Ishikawa (cell line): ENCODE measurements around the gene MRPS6.

ENCODE experiments used
- CEBPB ChIP-seq: IDR thresholded peaks from 2 replicates; pipeline ENCODE4 v1.6.1; 2012
- CREB1 ChIP-seq: IDR thresholded peaks from 2 replicates; pipeline ENCODE4 v1.6.1; 2012; ENCODE audit warnings: low read depth
- EGR1 ChIP-seq: IDR thresholded peaks from 2 replicates; pipeline ENCODE4 v1.6.1; 2012
- EP300 ChIP-seq: IDR thresholded peaks from 2 replicates; pipeline ENCODE4 v1.6.1; 2012; ENCODE audit warnings: borderline replicate concordance
- FOXM1 ChIP-seq: IDR thresholded peaks from 2 replicates; pipeline ENCODE4 v1.6.1; 2012; ENCODE audit warnings: low read depth, borderline replicate concordance
- NFIC ChIP-seq: IDR thresholded peaks from 2 replicates; pipeline ENCODE4 v1.6.1; 2012
- RAD21 ChIP-seq: IDR thresholded peaks from 2 replicates; pipeline ENCODE4 v1.6.1; 2012; ENCODE audit warnings: low read depth
- TAF1 ChIP-seq: IDR thresholded peaks from 2 replicates; pipeline ENCODE4 v1.6.1; 2012; ENCODE audit warnings: low read depth, mild to moderate bottlenecking
- TCF12 ChIP-seq: IDR thresholded peaks from 2 replicates; pipeline ENCODE4 v1.6.1; 2012; ENCODE audit warnings: low read depth
- TEAD4 ChIP-seq: IDR thresholded peaks from 2 replicates; pipeline ENCODE4 v1.6.1; 2012
- YY1 ChIP-seq: IDR thresholded peaks from 2 replicates; pipeline ENCODE4 v1.6.1; 2012; ENCODE audit warnings: low read depth
- ZBTB7A ChIP-seq: IDR thresholded peaks from 2 replicates; pipeline ENCODE4 v1.6.1; 2012; ENCODE audit warnings: low read depth
- TF ChIP-seq, protein P1 (sequence below): IDR thresholded peaks from 2 replicates; pipeline ENCODE4 v1.6.1; 2012
- TF ChIP-seq, protein P2 (sequence below): IDR thresholded peaks from 2 replicates; pipeline ENCODE4 v1.6.1; 2012
- TF ChIP-seq, protein P3 (sequence below): IDR thresholded peaks from 2 replicates; pipeline ENCODE4 v1.6.1; 2012; ENCODE audit warnings: low read depth, mild to moderate bottlenecking

MRPS6 gene

DNA sequence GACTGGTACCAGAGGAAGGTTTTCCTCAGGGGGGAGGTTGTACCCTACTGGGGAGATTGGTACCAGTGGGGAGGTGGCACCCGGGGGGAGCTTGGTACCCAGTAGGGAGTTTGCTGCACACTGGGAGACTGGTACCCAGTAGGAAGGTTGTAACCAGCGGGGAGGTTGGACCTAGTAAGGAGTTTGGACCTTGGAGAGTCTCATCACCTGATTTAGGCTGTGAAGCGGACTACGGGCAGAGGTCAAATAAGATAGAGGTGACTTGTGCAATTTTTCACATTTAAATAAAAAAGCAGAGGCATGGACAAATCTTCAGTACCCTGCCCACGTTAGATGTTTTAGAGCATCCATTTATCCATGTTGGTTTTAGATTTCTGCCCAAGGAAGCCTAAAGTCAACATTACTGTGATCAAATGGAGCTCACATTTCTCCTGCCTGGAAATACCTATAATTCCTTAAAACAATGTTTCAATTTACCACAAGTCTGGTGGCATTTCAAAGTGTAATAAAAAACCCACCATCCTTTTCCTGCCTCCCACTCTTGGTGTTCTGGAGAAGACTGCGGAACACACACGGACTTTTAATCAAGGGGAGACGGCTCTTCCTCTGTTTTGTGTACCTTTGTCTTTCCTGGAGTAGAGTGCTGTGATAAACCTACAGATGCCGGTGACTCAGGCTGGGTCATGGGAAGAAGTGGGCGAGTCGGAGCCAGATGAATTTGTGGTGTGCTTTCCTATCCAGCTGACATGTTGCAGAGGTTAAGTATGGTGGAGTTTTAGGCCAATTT, 36.2 kb upstream of the MRPS6 start:
- TF ChIP-seq CREB1 (no peak), TAF1 (no peak), ZBTB7A (no peak), EGR1 (no peak), FOXM1 (no peak), NFIC (no peak), TEAD4 (no peak), EP300 (no peak), RAD21 (no peak), YY1 (no peak), CEBPB (no peak)
- TF ChIP-seq, protein P1, sequence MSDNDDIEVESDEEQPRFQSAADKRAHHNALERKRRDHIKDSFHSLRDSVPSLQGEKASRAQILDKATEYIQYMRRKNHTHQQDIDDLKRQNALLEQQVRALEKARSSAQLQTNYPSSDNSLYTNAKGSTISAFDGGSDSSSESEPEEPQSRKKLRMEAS = no peak
- TF ChIP-seq, protein P2, sequence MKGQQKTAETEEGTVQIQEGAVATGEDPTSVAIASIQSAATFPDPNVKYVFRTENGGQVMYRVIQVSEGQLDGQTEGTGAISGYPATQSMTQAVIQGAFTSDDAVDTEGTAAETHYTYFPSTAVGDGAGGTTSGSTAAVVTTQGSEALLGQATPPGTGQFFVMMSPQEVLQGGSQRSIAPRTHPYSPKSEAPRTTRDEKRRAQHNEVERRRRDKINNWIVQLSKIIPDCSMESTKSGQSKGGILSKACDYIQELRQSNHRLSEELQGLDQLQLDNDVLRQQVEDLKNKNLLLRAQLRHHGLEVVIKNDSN = no peak
- TF ChIP-seq, protein P3, sequence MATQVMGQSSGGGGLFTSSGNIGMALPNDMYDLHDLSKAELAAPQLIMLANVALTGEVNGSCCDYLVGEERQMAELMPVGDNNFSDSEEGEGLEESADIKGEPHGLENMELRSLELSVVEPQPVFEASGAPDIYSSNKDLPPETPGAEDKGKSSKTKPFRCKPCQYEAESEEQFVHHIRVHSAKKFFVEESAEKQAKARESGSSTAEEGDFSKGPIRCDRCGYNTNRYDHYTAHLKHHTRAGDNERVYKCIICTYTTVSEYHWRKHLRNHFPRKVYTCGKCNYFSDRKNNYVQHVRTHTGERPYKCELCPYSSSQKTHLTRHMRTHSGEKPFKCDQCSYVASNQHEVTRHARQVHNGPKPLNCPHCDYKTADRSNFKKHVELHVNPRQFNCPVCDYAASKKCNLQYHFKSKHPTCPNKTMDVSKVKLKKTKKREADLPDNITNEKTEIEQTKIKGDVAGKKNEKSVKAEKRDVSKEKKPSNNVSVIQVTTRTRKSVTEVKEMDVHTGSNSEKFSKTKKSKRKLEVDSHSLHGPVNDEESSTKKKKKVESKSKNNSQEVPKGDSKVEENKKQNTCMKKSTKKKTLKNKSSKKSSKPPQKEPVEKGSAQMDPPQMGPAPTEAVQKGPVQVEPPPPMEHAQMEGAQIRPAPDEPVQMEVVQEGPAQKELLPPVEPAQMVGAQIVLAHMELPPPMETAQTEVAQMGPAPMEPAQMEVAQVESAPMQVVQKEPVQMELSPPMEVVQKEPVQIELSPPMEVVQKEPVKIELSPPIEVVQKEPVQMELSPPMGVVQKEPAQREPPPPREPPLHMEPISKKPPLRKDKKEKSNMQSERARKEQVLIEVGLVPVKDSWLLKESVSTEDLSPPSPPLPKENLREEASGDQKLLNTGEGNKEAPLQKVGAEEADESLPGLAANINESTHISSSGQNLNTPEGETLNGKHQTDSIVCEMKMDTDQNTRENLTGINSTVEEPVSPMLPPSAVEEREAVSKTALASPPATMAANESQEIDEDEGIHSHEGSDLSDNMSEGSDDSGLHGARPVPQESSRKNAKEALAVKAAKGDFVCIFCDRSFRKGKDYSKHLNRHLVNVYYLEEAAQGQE = no peak

DNA sequence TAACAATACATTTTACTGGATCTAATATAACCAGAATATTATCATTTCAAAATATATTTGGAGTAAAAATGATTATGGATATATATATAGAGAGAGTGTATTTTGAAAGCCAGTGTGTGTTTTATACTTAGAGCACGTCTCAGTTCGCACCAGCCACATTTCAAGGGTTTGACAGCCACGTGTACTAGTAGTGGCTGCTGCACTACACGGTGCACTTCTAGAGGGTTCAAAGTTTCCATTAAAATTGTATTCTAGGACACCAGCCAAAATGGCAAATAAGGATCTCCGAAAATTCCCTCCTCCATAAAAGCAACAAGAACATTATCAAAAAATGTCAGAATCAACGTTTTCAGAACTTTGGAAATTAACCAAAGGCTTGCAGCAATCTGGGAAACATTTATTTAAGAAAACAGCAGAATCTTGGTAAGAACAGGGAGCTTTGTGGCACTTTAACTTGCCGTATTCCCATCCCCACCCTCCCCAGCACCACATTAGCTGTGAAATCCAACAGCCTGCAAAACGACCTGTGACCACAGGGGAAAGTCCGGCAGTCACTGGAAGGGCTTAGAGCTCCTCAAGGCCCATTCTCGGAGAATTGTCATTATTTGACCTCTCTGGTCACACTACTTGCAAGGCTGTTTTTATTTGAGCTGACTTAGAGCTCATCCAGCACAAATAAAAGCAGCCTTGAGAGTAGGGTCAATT, 33.5 kb upstream of the MRPS6 start:
- TF ChIP-seq TEAD4 = no peak
- TF ChIP-seq, protein P1 = no peak
- TF ChIP-seq CREB1 = no peak
- no peak for TF ChIP-seq ZBTB7A

DNA sequence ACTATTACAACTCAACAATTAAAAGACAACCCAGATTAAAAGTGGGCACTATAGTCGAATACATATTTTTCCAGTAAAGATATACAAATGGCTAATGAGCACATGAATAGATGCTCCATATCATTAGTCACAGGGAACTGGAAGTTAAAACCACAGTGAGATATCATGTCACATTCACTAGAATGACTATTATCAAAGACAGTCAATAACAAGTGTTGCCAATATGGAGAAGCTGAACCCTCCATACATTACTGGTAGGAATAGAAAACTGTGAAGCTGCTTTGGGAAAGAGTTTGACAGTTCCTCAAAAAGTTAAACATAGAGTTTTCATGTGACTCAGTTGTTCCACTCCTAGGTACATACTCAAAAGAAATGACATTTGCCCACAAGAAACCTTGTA, 30.6 kb upstream of the MRPS6 start:
- no peak for TF ChIP-seq RAD21
- no peak for TF ChIP-seq CREB1
- TF ChIP-seq, protein P3 = no peak
- no peak for TF ChIP-seq EGR1
- no peak for TF ChIP-seq NFIC
- TF ChIP-seq, protein P2 = no peak
- no peak for TF ChIP-seq CEBPB
- TF ChIP-seq TEAD4 = no peak
- no peak for TF ChIP-seq TCF12
- no peak for TF ChIP-seq ZBTB7A
- no peak for TF ChIP-seq YY1
- TF ChIP-seq EP300 = no peak
- TF ChIP-seq TAF1 = no peak
- no peak for TF ChIP-seq FOXM1
- TF ChIP-seq, protein P1 = no peak

DNA sequence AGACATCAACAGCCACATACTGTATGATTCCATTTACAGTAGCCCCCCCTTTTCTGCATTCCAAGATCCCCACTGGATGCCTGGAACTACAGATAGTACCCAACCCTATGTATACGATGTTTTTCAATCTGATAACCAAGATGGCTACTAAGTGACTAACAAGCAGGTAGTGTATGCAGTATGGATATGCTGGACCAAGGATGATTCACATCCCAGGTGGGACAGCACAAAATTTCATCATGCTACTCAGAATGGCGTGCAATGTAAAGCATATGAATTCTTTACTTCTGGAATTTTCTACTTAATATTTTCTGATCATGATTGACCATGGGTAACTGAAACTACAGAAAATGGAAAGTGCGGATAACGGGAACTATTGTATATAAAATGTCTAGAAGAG, 30.0 kb upstream of the MRPS6 start:
- TF ChIP-seq, protein P2 = no peak

DNA sequence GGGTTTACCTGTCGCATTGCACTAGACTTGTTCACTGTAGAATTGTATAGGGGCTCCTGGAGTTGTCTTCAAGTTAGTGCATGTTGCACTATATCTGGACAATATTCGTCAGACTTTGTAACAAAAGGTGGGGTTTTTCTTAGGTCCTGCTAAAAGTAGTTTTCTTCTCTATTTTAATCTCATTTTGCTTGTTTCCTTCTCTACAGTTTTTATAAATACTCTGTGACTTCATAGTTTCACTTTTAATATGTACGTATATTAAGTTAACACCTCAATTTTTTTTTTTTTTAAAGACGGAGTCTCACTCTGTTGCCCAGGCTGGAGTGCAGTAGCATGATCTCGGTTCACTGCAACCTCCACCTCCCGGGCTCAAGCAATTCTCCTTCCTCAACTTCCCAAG, 26.5 kb upstream of the MRPS6 start:
- TF ChIP-seq YY1 (no peak), TAF1 (no peak), ZBTB7A (no peak), EGR1 (no peak)
- TF ChIP-seq, protein P1 = no peak
